HL-60/S4 (cell line): ENCODE measurements around the gene IQSEC1.

Source experiments
- in situ Hi-C: fragments of 300-500 bp; cut with MboI; formaldehyde crosslinking; loops from 2 replicates; pipeline ENCODE4 v1.14.3; 2022; ENCODE audit warnings: low sequenced_read_pairs

The IQSEC1 gene

GRCh38 chr3:12862387-12862786, 210.8 kb downstream of the IQSEC1 start:
- in situ Hi-C loops = loop anchor here (25.0 kb wide), 1 partner anchor 600 kb away; no protein-coding TSS in a partner anchor

- in situ Hi-C loops = loop anchor here (25.0 kb wide), 1 partner anchor 601 kb away; no protein-coding TSS in a partner anchor
Measured at GRCh38 chr3:12861611-12862010, 211.6 kb downstream of the IQSEC1 start.

GRCh38 chr3:12859840-12860239, 213.4 kb downstream of the IQSEC1 start:
- in situ Hi-C loops = loop anchor here (25.0 kb wide), 1 partner anchor 602 kb away; no protein-coding TSS in a partner anchor

- in situ Hi-C loops = loop anchor here (25.0 kb wide), 1 partner anchor 606 kb away; no protein-coding TSS in a partner anchor
Measured at GRCh38 chr3:12856626-12857025, 216.6 kb downstream of the IQSEC1 start.

GRCh38 chr3:12854565-12854964, 218.7 kb downstream of the IQSEC1 start:
- in situ Hi-C loops = loop anchor here (25.0 kb wide), 1 partner anchor 608 kb away; no protein-coding TSS in a partner anchor

- in situ Hi-C loops = loop anchor here (25.0 kb wide), 1 partner anchor 608 kb away; no protein-coding TSS in a partner anchor
Measured at GRCh38 chr3:12853847-12854246, 219.4 kb downstream of the IQSEC1 start.

- in situ Hi-C loops = loop anchor here (25.0 kb wide), 1 partner anchor 610 kb away; no protein-coding TSS in a partner anchor
Measured at GRCh38 chr3:12852201-12852600, 221.0 kb downstream of the IQSEC1 start.
